ENCODE measurements around the gene WASF2.

The WASF2 gene

DNA sequence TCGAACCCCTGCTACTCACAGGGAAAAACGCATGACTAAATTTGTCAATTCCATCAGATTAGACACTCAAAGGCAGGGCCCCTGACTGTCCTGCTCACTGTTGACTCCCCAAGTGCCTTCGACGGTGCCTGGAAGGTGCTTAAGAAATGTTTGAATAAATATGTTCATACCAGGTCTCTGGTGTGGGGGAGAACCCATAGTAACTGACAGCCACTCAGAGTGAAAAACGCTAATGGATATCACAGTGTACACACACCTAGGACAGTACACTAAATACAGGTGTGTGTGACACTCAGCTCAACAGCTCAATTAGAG lies 39.7 kb upstream of the WASF2 start:
- Histone ChIP-seq H3K79me1 (ENCODE audit: low read length) (peaks cover 28% of the 10 kb centered on the region), H2BK120ac (ENCODE audit: insufficient read depth, low read length, poor library complexity) (no peak overlapping the region), H4K8ac (ENCODE audit: low read depth, low read length) (peak overlapping the region; percentile 41), H3K9me3 (ENCODE audit: insufficient read depth, low read depth, low read length) (no peaks in the 10 kb centered on the region), H3K27ac (ENCODE audit: low read depth, low read length) (peak overlapping the region; percentile 10), H3K4ac (ENCODE audit: low read depth, low read length) (no peak overlapping the region), H3K14ac (ENCODE audit: low read length) (no peak overlapping the region), H3K27me3 (ENCODE audit: insufficient read depth, low read length) (no peaks in the 10 kb centered on the region), H3K4me3 (ENCODE audit: low read depth, low read length) (no peak overlapping the region), H3K23ac (ENCODE audit: low read length) (no peak overlapping the region), H2BK5ac (ENCODE audit: low read depth, low read length, poor library complexity) (no peak overlapping the region), H4K12ac (ENCODE audit: low read depth, low read length) (no peak overlapping the region), H3K79me2 (ENCODE audit: control insufficient read depth, insufficient read depth, low read length, poor library complexity) (peaks cover 3% of the 10 kb centered on the region), H3K36me3 (ENCODE audit: control insufficient read depth in 1 of 2, insufficient read depth in 2 of 2, low read length in 2 of 2) (peaks cover 23 to 26% of the 10 kb centered on the region in 2 experiments), H3K4me1 (ENCODE audit: control insufficient read depth in 1 of 2, insufficient read depth in 2 of 2, low read length in 2 of 2) (peaks cover 42 to 44% of the 10 kb centered on the region in 2 experiments), H3K18ac (ENCODE audit: low read length) (no peak overlapping the region), H4K91ac (ENCODE audit: low read depth, low read length) (peak overlapping the region; percentile 28), H2AK5ac (ENCODE audit: low read length) (no peak overlapping the region), H2AFZ (ENCODE audit: insufficient read depth, low read length, poor library complexity) (peak overlapping the region; percentile 9), H3K9ac (ENCODE audit: low read length) (no peak overlapping the region), H2BK12ac (ENCODE audit: low read length) (peak overlapping the region; percentile 23), H3K4me2 (ENCODE audit: low read length) (no peak overlapping the region)
- no peak for DNase-seq
- no CpG with 5 or more reads among the region's 5 CpGs for WGBS (ENCODE audit: extremely low coverage, insufficient coverage, insufficient read length)

DNA sequence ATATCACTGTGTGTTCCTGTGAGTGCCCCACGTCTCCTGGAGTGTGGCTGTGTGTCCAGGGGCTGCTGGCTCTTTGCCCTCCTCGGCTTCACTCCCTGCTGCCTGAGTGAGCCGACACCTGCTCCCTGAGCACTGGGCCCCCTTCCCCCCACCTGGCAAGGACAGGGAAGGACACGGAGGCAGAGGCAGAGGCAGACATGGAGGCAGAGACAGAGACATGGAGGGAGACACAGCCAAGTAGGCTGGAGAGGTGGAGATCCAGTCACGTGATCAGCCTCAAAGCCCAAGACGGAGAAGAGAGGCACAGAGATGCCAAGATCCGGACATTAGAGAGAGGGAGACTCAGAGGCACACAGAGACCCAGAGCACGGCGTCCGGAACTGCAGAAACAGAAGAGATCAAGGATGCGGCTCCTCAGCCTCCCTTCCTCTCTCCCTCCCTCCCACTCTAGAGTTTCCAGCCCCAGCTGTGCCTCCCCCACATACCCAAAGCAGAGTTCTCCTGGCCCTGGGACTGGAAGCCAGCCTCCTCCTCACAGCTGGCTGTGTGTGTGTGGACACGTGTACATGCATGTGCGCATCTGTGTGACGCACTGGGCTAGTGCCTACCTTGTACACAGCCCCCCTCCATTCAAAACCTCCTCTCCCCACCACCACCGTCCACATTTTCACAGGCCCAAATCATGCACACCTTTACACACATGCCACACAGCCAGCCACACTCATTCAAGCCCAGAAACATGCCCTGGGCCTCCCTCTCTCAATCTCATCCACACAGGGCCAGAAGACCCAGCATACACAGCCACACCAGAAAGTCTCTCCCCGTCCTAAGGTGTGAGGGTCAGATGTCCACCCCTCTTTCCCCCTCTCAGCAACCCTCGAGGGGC lies 39.1 kb upstream of the WASF2 start:
- Histone ChIP-seq H4K12ac (ENCODE audit: low read depth, low read length) (no peak overlapping the region), H3K36me3 (ENCODE audit: control insufficient read depth in 1 of 2, insufficient read depth in 2 of 2, low read length in 2 of 2) (peaks cover 23 to 26% of the 10 kb centered on the region in 2 experiments), H3K4me1 (ENCODE audit: control insufficient read depth in 1 of 2, insufficient read depth in 2 of 2, low read length in 2 of 2) (peaks cover 43 to 45% of the 10 kb centered on the region in 2 experiments), H2BK5ac (ENCODE audit: low read depth, low read length, poor library complexity) (no peak overlapping the region), H4K91ac (ENCODE audit: low read depth, low read length) (peak overlapping the region; percentile 77), H3K79me1 (ENCODE audit: low read length) (peaks cover 29% of the 10 kb centered on the region), H3K27me3 (ENCODE audit: insufficient read depth, low read length) (no peaks in the 10 kb centered on the region), H3K27ac (ENCODE audit: low read depth, low read length) (peak overlapping the region; percentile 58), H3K14ac (ENCODE audit: low read length) (peak overlapping the region; percentile 74), H3K9me3 (ENCODE audit: insufficient read depth, low read depth, low read length) (peaks cover under 1% of the 10 kb centered on the region), H4K8ac (ENCODE audit: low read depth, low read length) (peak overlapping the region; percentile 41), H2AK5ac (ENCODE audit: low read length) (peak overlapping the region; percentile 10), H2BK12ac (ENCODE audit: low read length) (peak overlapping the region; percentile 23), H3K4me3 (ENCODE audit: low read depth, low read length) (no peak overlapping the region), H3K23ac (ENCODE audit: low read length) (no peak overlapping the region), H3K4ac (ENCODE audit: low read depth, low read length) (no peak overlapping the region), H2AFZ (ENCODE audit: insufficient read depth, low read length, poor library complexity) (peak overlapping the region; percentile 19), H3K4me2 (ENCODE audit: low read length) (peak overlapping the region; percentile 72), H2BK120ac (ENCODE audit: insufficient read depth, low read length, poor library complexity) (peak overlapping the region; percentile 29), H3K18ac (ENCODE audit: low read length) (peak overlapping the region; percentile 34), H3K79me2 (ENCODE audit: control insufficient read depth, insufficient read depth, low read length, poor library complexity) (peaks cover 3% of the 10 kb centered on the region), H3K9ac (ENCODE audit: low read length) (no peak overlapping the region)
- no CpG with 5 or more reads among the region's 17 CpGs for WGBS (ENCODE audit: extremely low coverage, insufficient coverage, insufficient read length)
- DNase-seq, result peak; percentile 16 to 44

DNA sequence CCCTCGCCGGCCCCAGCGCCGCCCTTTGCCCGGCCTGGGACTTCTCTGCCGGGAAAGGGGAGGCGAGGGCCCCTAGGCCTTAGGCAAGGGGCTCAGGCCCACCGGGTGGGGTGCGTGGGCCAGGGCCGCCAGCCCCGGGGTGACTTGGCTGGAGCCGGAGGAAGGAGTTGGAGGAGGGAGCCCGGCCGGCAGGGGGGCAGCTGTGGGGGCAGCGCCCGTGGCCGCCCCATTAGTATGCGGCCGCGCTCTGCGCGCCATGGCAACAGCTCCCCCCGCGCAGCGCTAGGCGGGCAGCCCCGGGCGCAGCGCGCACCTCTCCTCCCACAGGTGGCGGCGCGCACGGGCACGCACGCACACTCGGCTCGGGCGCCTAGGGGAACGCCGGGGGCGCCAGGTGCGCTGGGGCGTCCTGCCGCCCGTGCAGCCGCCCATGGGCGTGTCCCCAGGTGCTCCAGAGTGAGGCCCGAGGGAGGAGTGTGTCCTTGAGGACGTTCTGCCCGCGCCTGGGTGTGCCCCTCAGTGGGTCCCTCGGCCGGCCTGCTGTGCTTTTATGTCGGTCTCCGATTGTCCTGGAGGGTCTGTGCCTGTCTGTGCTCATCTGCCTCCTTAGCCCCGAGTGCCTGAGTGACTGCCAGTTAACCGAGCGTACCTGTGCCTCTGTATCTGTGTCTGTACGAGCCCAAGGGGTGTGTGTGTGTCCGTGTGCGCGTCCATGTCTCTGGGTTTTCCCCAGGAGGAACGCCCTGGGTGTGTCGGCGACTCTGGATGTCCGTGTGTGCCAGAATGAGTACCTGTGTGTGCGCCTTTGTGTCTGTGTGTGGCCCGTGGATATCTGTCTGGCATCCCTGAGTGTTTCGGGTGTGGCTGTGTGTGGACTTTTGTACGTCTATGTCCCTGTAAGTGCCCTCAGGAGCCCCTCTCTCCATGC lies 38.2 kb upstream of the WASF2 start:
- Histone ChIP-seq H2BK120ac (ENCODE audit: insufficient read depth, low read length, poor library complexity) (peak overlapping the region; percentile 66), H4K8ac (ENCODE audit: low read depth, low read length) (peak overlapping the region; percentile 79), H3K4ac (ENCODE audit: low read depth, low read length) (peak overlapping the region; percentile 28), H3K27ac (ENCODE audit: low read depth, low read length) (peak overlapping the region; percentile 58), H3K79me2 (ENCODE audit: control insufficient read depth, insufficient read depth, low read length, poor library complexity) (peaks cover 3% of the 10 kb centered on the region), H3K4me1 (ENCODE audit: control insufficient read depth in 1 of 2, insufficient read depth in 2 of 2, low read length in 2 of 2) (peaks cover 52 to 54% of the 10 kb centered on the region in 2 experiments), H2AFZ (ENCODE audit: insufficient read depth, low read length, poor library complexity) (peak overlapping the region; percentile 48), H3K18ac (ENCODE audit: low read length) (peak overlapping the region; percentile 78), H2BK5ac (ENCODE audit: low read depth, low read length, poor library complexity) (peak overlapping the region; percentile 44), H2BK12ac (ENCODE audit: low read length) (peak overlapping the region; percentile 72), H3K4me2 (ENCODE audit: low read length) (peak overlapping the region; percentile 72), H3K9ac (ENCODE audit: low read length) (no peak overlapping the region), H3K4me3 (ENCODE audit: low read depth, low read length) (peak overlapping the region; percentile 51), H4K91ac (ENCODE audit: low read depth, low read length) (peak overlapping the region; percentile 77), H4K12ac (ENCODE audit: low read depth, low read length) (peak overlapping the region; percentile 75), H3K36me3 (ENCODE audit: control insufficient read depth in 1 of 2, insufficient read depth in 2 of 2, low read length in 2 of 2) (peaks cover 14 to 17% of the 10 kb centered on the region in 2 experiments), H3K79me1 (ENCODE audit: low read length) (peaks cover 36% of the 10 kb centered on the region), H2AK5ac (ENCODE audit: low read length) (peak overlapping the region; percentile 59), H3K14ac (ENCODE audit: low read length) (peak overlapping the region; percentile 74), H3K23ac (ENCODE audit: low read length) (no peak overlapping the region), H3K27me3 (ENCODE audit: insufficient read depth, low read length) (no peaks in the 10 kb centered on the region), H3K9me3 (ENCODE audit: insufficient read depth, low read depth, low read length) (peaks cover 2% of the 10 kb centered on the region)
- DNase-seq, result peak; percentile 96 to 99
- WGBS (ENCODE audit: extremely low coverage, insufficient coverage, insufficient read length), result no CpG with 5 or more reads among the region's 71 CpGs

DNA sequence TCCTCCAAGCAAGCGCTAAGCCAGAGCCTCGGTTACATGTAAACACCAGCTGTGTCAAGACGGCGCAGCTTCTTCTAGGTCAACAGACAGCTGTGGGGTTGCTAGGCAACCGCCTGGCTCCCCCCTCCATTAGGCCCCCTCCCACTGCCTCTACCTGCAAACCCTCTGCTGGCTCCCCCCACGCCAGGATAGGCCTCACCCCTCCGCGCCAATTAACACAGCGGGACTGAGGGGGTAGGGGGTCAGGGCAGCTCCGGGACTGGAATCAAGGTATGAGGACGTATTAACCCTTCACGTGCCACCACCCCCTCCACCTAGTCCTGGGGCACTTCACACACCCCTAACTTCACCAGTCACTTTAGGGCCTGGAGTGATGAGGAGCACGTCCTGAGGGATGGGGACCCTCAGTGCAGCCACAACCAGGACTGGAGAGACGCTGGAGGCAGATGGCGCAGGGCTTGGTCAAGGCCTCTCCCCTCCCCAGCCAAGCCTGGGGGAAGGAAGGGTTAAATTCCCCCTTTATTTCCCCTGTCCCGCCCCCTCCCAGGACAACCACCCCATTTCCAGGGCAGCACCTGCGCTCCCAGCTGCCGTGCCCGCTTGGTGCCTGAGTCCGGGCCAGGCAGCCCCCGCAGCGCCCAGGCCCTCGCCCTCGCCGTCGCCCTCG lies 37.4 kb upstream of the WASF2 start:
- peaks cover 44% of the 10 kb centered on the region for H3K79me1 ChIP-seq (ENCODE audit: low read length)
- H3K4me2 ChIP-seq (ENCODE audit: low read length), result peak overlapping the region; percentile 72
- peaks cover 2% of the 10 kb centered on the region for H3K9me3 ChIP-seq (ENCODE audit: insufficient read depth, low read depth, low read length)
- H3K27ac ChIP-seq (ENCODE audit: low read depth, low read length), result peak overlapping the region; percentile 58
- DNase-seq, result peak; percentile 80 to 89
- peaks cover 3% of the 10 kb centered on the region for H3K79me2 ChIP-seq (ENCODE audit: control insufficient read depth, insufficient read depth, low read length, poor library complexity)
- H3K4ac ChIP-seq (ENCODE audit: low read depth, low read length), result no peak overlapping the region
- H2AK5ac ChIP-seq (ENCODE audit: low read length), result peak overlapping the region; percentile 59
- peak overlapping the region; percentile 72 for H2BK12ac ChIP-seq (ENCODE audit: low read length)
- H2BK120ac ChIP-seq (ENCODE audit: insufficient read depth, low read length, poor library complexity), result peak overlapping the region; percentile 66
- whole genome bisulfite sequencing (ENCODE audit: extremely low coverage, insufficient coverage, insufficient read length), result no CpG with 5 or more reads among the region's 27 CpGs
- H2AFZ ChIP-seq (ENCODE audit: insufficient read depth, low read length, poor library complexity), result peak overlapping the region; percentile 48
- H3K4me3 ChIP-seq (ENCODE audit: low read depth, low read length), result peak overlapping the region; percentile 51
- peak overlapping the region; percentile 77 for H4K91ac ChIP-seq (ENCODE audit: low read depth, low read length)
- no peak overlapping the region for H3K23ac ChIP-seq (ENCODE audit: low read length)
- peak overlapping the region; percentile 78 for H3K18ac ChIP-seq (ENCODE audit: low read length)
- H4K8ac ChIP-seq (ENCODE audit: low read depth, low read length), result peak overlapping the region; percentile 79
- H3K4me1 ChIP-seq (ENCODE audit: control insufficient read depth in 1 of 2, insufficient read depth in 2 of 2, low read length in 2 of 2), result peaks cover 60 to 62% of the 10 kb centered on the region in 2 experiments
- peak overlapping the region; percentile 44 for H2BK5ac ChIP-seq (ENCODE audit: low read depth, low read length, poor library complexity)
- no peaks in the 10 kb centered on the region for H3K27me3 ChIP-seq (ENCODE audit: insufficient read depth, low read length)
- no peak overlapping the region for H4K12ac ChIP-seq (ENCODE audit: low read depth, low read length)
- no peak overlapping the region for H3K9ac ChIP-seq (ENCODE audit: low read length)
- H3K36me3 ChIP-seq (ENCODE audit: control insufficient read depth in 1 of 2, insufficient read depth in 2 of 2, low read length in 2 of 2), result peaks cover 6 to 9% of the 10 kb centered on the region in 2 experiments
- peak overlapping the region; percentile 74 for H3K14ac ChIP-seq (ENCODE audit: low read length)

Data from trophoblast cell (in vitro differentiated cells and primary cell).